NCI-H2227 treated with DMSO at 0.1 percent for 48 hours (cell line): Measurements from ENCODE around the gene SUPT20HL1.
"Not testable (repeated sequence)": the region's sequence is repeated elsewhere in the genome, so short reads cannot be mapped to it uniquely, and the experiment has no call there.

Experiments used
- DNase-seq: peaks from one replicate; lab custom pipeline; 2025; lab: John Stamatoyannopoulos, UW

The SUPT20HL1 gene

GRCh38 chrX:24363432-24364181 lies 3.2 kb downstream of the SUPT20HL1 start:
- DNase-seq = not testable (repeated sequence)

- DNase-seq = no peak
Observed at GRCh38 chrX:24364326-24364725, 3.9 kb downstream of the SUPT20HL1 start.

GRCh38 chrX:24364851-24365538 lies 4.6 kb downstream of the SUPT20HL1 start:
- no peak for DNase-seq

GRCh38 chrX:24366762-24367400 lies 6.4 kb downstream of the SUPT20HL1 start:
- DNase-seq = not testable (repeated sequence)

- DNase-seq = no peak
Observed at GRCh38 chrX:24369816-24370215, 9.4 kb downstream of the SUPT20HL1 start.

- DNase-seq = peak; percentile 67
Observed at GRCh38 chrX:24371391-24371972, 11.0 kb downstream of the SUPT20HL1 start.

GRCh38 chrX:24372021-24372763 lies 11.8 kb downstream of the SUPT20HL1 start:
- DNase-seq = no peak

- no peak for DNase-seq
Observed at GRCh38 chrX:24375600-24376131, 15.2 kb downstream of the SUPT20HL1 start.

- no peak for DNase-seq
Observed at GRCh38 chrX:24376403-24376802, 16.0 kb downstream of the SUPT20HL1 start.

- DNase-seq = no peak
Observed at GRCh38 chrX:24377195-24377594, 16.8 kb downstream of the SUPT20HL1 start.

GRCh38 chrX:24377911-24378468 lies 17.6 kb downstream of the SUPT20HL1 start:
- no peak for DNase-seq

GRCh38 chrX:24378706-24379105 lies 18.3 kb downstream of the SUPT20HL1 start:
- DNase-seq = no peak

GRCh38 chrX:24380262-24381187 lies 20.1 kb downstream of the SUPT20HL1 start:
- DNase-seq = no peak

GRCh38 chrX:24382315-24382714 lies 21.9 kb downstream of the SUPT20HL1 start:
- DNase-seq = not testable (repeated sequence)

- DNase-seq = no peak
Observed at GRCh38 chrX:24387724-24388123, 27.3 kb downstream of the SUPT20HL1 start.

- no peak for DNase-seq
Observed at GRCh38 chrX:24391389-24391788, 30.9 kb downstream of the SUPT20HL1 start.

- DNase-seq = no peak
Observed at GRCh38 chrX:24391843-24392242, 31.4 kb downstream of the SUPT20HL1 start.

- no peak for DNase-seq
Observed at GRCh38 chrX:24392709-24393108, 32.3 kb downstream of the SUPT20HL1 start.

GRCh38 chrX:24395775-24396174 lies 35.3 kb downstream of the SUPT20HL1 start:
- peak; percentile 77 for DNase-seq
